Measurements from ENCODE around the gene UBE4B. TPM values are rescaled to one million over a fixed set of nuclear protein-coding genes. Genes with fewer than 3 reads are reported as not detected.

UBE4B gene
- total RNA-seq, 1 experiment from 2014 or later, result 44.7 TPM

- no peak for DNase-seq (ENCODE audit: low read depth, low spot score)
- CTCF ChIA-PET, result interaction anchor here (2.1 kb wide), 2 partner anchors 8 to 56 kb away, joined by 6 to 7 read pairs; no protein-coding TSS in a partner anchor
Observed at GRCh38 chr1:10208537-10208936, 175.8 kb downstream of the UBE4B start.

More at GRCh38 chr1:10208537-10208936, 175.8 kb downstream of the UBE4B start:
- peaks cover 26% of the 10 kb centered on the region for H3K79me2 ChIP-seq (ENCODE audit: insufficient read depth, low read length)
- no peak overlapping the region for H3K27ac ChIP-seq (ENCODE audit: low read depth, low read length)
- no peak overlapping the region for H3K4me3 ChIP-seq (replicated peaks in 1 of 2; ENCODE audit: low read depth in 1 of 2, low read length in 2 of 2)
- no peak for ATAC-seq
- ChIA-PET POLR2A (no interaction called here), RAD21 (ENCODE audit: low non-redundant PET in 1 of 2, low total read pairs in 2 of 2, uncharacterized antibody in 2 of 2, unreplicated experiment in 2 of 2) (no interaction called here)
- TF ChIP-seq POLR2A (IDR thresholded peaks at IDR 0.05; ENCODE audit: borderline replicate concordance, extremely low read depth, insufficient read depth, insufficient read length) (no peak), TCF7L2 (IDR thresholded peaks at IDR 0.05; ENCODE audit: borderline replicate concordance, extremely low read depth, insufficient read depth, insufficient read length) (no peak), ZNF274 (IDR thresholded peaks at IDR 0.05; ENCODE audit: low read depth, low read length) (no peak), ATF3 (IDR thresholded peaks at IDR 0.05) (no peak), YY1 (IDR thresholded peaks at IDR 0.05; ENCODE audit: extremely low read depth, insufficient replicate concordance, low read depth, low read length) (no peak), RAD21 (IDR thresholded peaks at IDR 0.05; ENCODE audit: low read depth) (no peak), SP1 (IDR thresholded peaks at IDR 0.05; ENCODE audit: low read depth) (no peak), FOSL1 (IDR thresholded peaks at IDR 0.05; ENCODE audit: low read depth) (no peak), EGR1 (IDR thresholded peaks at IDR 0.05; ENCODE audit: low read depth) (no peak), ELF1 (IDR thresholded peaks at IDR 0.05; ENCODE audit: borderline replicate concordance, low read depth) (no peak), POLR2AphosphoS5 (IDR thresholded peaks at IDR 0.05; ENCODE audit: low read depth, low read length) (no peak), CEBPB (IDR thresholded peaks at IDR 0.05; ENCODE audit: low read depth) (no peak), CBX3 (IDR thresholded peaks at IDR 0.05; ENCODE audit: low read depth) (no peak), CTCF (IDR thresholded peaks at IDR 0.05 in 2 of 3, conservative IDR thresholded peaks at IDR 0.05 in 1 of 3; ENCODE audit: borderline replicate concordance in 1 of 3, insufficient read depth in 1 of 3, low read depth in 2 of 3, low read length in 2 of 3) (no peak), MAX (IDR thresholded peaks at IDR 0.05) (no peak), EZH2phosphoT487 (IDR thresholded peaks at IDR 0.05; ENCODE audit: borderline replicate concordance) (no peak), ZBTB33 (IDR thresholded peaks at IDR 0.05; ENCODE audit: extremely low read depth, insufficient replicate concordance, low read length) (no peak), SIN3A (IDR thresholded peaks at IDR 0.05; ENCODE audit: low read depth) (no peak), SRF (IDR thresholded peaks at IDR 0.05; ENCODE audit: low read depth) (no peak)
- no peak overlapping the region for H3K4me2 ChIP-seq (ENCODE audit: low read length)
- no peak overlapping the region for H3K9ac ChIP-seq (ENCODE audit: low read length)
- peaks cover 11 to 27% of the 10 kb centered on the region in 2 experiments for H3K4me1 ChIP-seq (ENCODE audit: control insufficient read depth in 1 of 2, insufficient read depth in 2 of 2, low read length in 2 of 2)
- H3K27me3 ChIP-seq (ENCODE audit: insufficient read depth, low read length), result no peaks in the 10 kb centered on the region
- no peaks in the 10 kb centered on the region for H3K9me2 ChIP-seq (ENCODE audit: insufficient read depth)
- no TSS peak for BruUV-seq (replicated peaks)
- no peaks in the 10 kb centered on the region for H3K9me3 ChIP-seq (ENCODE audit: control insufficient read depth in 1 of 2, insufficient read depth in 1 of 2, low read depth in 1 of 2, low read length in 2 of 2)
- H2AFZ ChIP-seq (ENCODE audit: low read depth, low read length, poor library complexity, severe bottlenecking), result no peak overlapping the region
- no peaks in the 10 kb centered on the region for H3K36me3 ChIP-seq (ENCODE audit: control insufficient read depth in 1 of 2, insufficient read depth in 2 of 2, low read length in 2 of 2)
- intact Hi-C loops (cut with micrococcal nuclease), result no loop called here
- peaks cover 4% of the 10 kb centered on the region for H4K20me1 ChIP-seq (ENCODE audit: insufficient read depth)
